GM11168 (cell line): Measurements from ENCODE around the gene CACNA2D1.

Experiments used
- in situ Hi-C: fragments of 300-500 bp; cut with MboI; formaldehyde crosslinking; loops from one replicate; pipeline ENCODE4 v1.12.0; 2022; ENCODE audit warnings: low sequenced_read_pairs; ENCODE audit not compliant: unreplicated experiment

Gene CACNA2D1

GRCh38 chr7:82194016-82194643 is 249.4 kb downstream of the CACNA2D1 start:
- in situ Hi-C loops: no loop called here

GRCh38 chr7:82188636-82189035 is 254.9 kb downstream of the CACNA2D1 start:
- in situ Hi-C loops: no loop called here

GRCh38 chr7:82185443-82185842 is 258.1 kb downstream of the CACNA2D1 start:
- in situ Hi-C loops: no loop called here

- in situ Hi-C loops: no loop called here
Observed at GRCh38 chr7:82183634-82184033, 259.9 kb downstream of the CACNA2D1 start.

GRCh38 chr7:82179311-82179710 is 264.3 kb downstream of the CACNA2D1 start:
- in situ Hi-C loops: no loop called here

- in situ Hi-C loops: no loop called here
Observed at GRCh38 chr7:82175319-82175718, 268.3 kb downstream of the CACNA2D1 start.

GRCh38 chr7:82173400-82174021 is 270.1 kb downstream of the CACNA2D1 start:
- in situ Hi-C loops: no loop called here

GRCh38 chr7:82172881-82173280 is 270.7 kb downstream of the CACNA2D1 start:
- in situ Hi-C loops: no loop called here

GRCh38 chr7:82172017-82172416 is 271.6 kb downstream of the CACNA2D1 start:
- in situ Hi-C loops: no loop called here

- in situ Hi-C loops: no loop called here
Observed at GRCh38 chr7:82167558-82168314, 275.8 kb downstream of the CACNA2D1 start.

GRCh38 chr7:82166260-82167015 is 277.1 kb downstream of the CACNA2D1 start:
- in situ Hi-C loops: no loop called here

- in situ Hi-C loops: no loop called here
Observed at GRCh38 chr7:82164813-82165212, 278.8 kb downstream of the CACNA2D1 start.

- in situ Hi-C loops: no loop called here
Observed at GRCh38 chr7:82164410-82164809, 279.2 kb downstream of the CACNA2D1 start.

- in situ Hi-C loops: no loop called here
Observed at GRCh38 chr7:82163586-82163985, 280.0 kb downstream of the CACNA2D1 start.

- in situ Hi-C loops: no loop called here
Observed at GRCh38 chr7:82162289-82162688, 281.3 kb downstream of the CACNA2D1 start.

- in situ Hi-C loops: no loop called here
Observed at GRCh38 chr7:82158327-82158726, 285.2 kb downstream of the CACNA2D1 start.

GRCh38 chr7:82156893-82157292 is 286.7 kb downstream of the CACNA2D1 start:
- in situ Hi-C loops: no loop called here

- in situ Hi-C loops: no loop called here
Observed at GRCh38 chr7:82156168-82156567, 287.4 kb downstream of the CACNA2D1 start.

- in situ Hi-C loops: no loop called here
Observed at GRCh38 chr7:82154728-82155127, 288.8 kb downstream of the CACNA2D1 start.

GRCh38 chr7:82153776-82154175 is 289.8 kb downstream of the CACNA2D1 start:
- in situ Hi-C loops: no loop called here

- in situ Hi-C loops: no loop called here
Observed at GRCh38 chr7:82152858-82153257, 290.7 kb downstream of the CACNA2D1 start.
